ENCODE data around the gene DEDD2.
"Not testable (repeated sequence)": the region's sequence is repeated elsewhere in the genome, so short reads cannot be mapped to it uniquely, and the experiment has no call there.

DEDD2 gene

DNA sequence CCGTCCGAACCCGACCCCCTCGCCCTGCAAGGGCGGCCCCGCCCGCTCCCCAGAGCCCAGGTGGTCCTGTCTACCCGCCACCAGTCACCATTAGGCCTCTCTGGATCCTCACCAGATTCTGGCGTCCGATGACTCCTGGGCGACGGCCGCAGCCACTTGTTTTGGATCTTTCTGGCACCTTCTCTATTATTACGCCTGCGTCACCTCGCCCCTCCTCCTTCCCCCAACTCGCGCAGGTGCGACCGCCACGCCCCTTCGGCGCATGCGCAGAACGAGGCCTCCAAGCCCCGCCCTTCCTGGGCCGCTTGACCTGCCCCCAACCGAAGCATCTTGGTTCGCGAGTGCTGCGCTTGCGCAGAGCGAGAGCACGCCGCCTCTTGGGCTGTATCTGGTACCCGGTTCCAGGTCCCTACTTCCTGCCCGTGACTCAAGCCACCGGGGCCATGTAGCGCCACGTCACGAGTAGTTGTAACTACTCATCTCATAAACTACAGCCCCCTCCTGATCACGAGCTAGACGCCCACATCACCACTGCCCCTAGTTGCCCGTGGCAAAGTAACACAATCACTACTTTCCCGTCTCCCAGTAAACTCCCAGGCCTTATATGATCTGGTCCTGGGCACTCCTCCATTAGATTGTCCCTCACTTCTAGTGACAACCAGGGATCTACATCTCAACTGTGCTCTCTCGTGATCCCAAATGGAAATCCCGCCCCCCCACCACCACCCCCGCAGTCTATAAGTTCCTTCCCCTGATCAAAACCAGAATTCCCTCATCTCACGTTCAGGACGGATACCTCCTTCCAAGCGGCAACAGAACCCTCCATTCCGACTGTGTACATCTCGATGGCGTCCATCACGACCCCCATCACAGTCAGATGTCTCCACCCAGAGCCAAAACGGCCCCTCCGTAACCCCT, at the start of gene DEDD2:
Gene DEDD2, minus strand, starts transcription at position 158 of the 918 bp plus-strand sequence. CDS start 670 bp downstream, outside the sequence.
- DNase-seq, result peak; percentile 100

GRCh38 chr19:42266928-42267603, 49.6 kb upstream of the DEDD2 start:
- DNase-seq, result not testable (repeated sequence)

- DNase-seq, result not testable (repeated sequence)
Measured at GRCh38 chr19:42266105-42266504, 48.6 kb upstream of the DEDD2 start.

DNA sequence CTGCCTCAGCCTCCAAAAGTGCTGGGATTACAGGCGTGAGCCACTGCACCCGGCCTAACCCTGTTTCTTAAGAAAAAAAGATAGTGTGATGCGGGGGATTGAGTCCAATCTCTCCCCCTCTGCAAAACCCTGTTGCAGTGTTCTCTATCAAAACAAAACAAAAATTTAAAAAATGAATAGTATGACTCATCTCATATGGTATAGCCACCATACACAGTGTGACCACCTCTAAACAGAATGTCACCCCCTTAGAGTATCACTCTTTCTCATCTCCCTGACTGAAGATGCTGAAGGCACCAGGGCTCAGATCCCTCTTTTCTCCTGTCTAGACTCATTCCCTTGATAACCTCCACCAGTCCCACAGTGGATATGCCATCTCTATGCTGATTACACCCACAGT, 44.3 kb upstream of the DEDD2 start:
- DNase-seq, result no peak

GRCh38 chr19:42257842-42258241, 40.4 kb upstream of the DEDD2 start:
- DNase-seq, result not testable (repeated sequence)

DNA sequence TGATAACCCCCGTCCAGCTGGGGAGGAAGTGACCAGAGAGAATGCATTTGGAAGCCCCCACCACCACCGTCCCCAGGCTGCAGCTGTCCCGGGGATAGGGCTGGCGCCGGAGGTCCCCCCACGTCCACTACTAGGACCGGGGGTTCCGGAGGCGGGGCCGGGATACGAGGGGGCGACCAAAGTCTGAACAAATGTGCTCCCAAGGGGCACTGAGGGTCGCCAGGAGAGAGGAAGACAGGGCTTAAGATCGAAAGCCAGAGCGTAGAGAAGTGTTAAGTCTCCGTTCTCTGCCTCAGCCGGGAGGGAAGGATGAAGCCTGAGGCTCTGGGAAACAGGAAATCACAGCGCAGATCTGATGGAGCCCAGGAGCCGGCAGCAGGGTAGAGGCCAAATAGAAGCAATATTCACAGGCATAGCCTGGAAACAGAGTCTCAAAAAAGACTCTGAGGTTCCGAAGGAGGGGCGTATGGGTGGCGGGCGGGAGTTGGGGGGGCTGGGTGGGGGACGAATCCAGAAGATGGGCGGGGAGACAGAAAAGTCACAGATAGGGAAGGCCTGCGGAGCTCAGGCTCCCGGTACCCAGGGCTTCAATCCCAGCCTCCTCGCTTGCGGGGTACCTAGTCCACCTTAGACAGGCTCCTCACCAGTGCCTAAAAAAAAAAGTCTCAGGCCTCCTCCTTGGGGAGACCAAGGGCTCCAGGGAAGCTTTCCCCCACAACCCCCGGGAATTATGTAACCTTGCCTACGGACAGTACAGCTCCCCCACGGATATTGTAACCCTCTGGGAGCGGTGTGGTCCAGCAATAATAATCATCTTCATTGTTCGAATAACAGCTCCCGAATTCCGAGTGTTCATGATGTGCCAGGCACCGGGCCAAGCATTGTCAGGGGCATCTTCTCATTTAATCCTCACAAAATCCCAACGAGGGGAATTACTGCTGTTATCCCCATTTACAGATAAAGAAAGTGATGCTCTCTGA, 38.6 kb upstream of the DEDD2 start:
- no peak for DNase-seq

DNA sequence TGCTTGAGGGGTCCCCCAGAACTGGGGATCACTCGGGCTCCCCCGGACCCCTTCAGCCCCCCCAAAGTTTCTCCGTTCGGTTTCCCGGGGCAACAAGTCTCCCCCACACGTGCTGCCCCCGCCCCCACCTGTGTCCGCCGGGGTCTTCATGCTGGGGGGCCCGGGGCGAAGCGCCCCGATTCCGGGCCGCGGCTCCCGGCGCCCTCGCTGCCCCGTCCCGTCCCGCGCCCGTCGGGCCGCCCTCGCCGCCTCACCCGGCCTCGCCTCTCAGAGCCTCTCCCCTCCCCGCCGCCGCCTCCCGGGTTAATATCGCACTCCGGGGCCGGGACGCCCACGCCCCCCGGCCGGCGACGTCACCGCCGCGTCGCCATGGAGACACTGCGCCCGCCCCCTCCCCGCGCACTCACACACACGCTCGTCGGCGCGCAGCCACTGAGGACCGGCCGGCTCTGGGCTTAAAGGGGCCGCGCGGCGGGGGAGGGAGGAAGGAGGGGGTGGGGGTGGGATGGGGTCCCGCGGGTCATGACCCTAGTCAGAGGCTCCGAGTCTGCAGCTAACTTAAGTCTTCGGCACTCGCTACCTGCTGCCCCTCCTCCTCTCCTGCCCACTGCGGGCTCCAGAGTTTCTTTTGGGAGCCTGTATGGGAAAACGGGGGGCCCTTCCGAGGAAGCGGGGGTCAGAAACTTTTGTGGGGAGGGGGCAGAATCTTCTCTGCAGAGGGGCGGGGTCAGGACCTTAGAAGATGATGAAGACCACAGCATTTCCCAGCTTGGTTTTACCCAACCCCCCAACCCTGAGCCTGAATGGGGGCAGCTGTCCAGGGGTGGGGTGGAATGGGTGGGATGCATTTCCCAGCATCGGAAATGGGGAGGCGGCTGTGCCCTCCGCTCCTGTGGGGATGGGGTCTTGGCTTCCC, 37.6 kb upstream of the DEDD2 start, which contains the start of gene ERF:
Gene ERF, minus strand, starts transcription at position 279 of the 916 bp plus-strand sequence. Its CDS starts 129 bp downstream, at position 150.
- DNase-seq, result peak; percentile 96

GRCh38 chr19:42254089-42254849, 36.8 kb upstream of the DEDD2 start:
- peak; percentile 79 for DNase-seq

DNA sequence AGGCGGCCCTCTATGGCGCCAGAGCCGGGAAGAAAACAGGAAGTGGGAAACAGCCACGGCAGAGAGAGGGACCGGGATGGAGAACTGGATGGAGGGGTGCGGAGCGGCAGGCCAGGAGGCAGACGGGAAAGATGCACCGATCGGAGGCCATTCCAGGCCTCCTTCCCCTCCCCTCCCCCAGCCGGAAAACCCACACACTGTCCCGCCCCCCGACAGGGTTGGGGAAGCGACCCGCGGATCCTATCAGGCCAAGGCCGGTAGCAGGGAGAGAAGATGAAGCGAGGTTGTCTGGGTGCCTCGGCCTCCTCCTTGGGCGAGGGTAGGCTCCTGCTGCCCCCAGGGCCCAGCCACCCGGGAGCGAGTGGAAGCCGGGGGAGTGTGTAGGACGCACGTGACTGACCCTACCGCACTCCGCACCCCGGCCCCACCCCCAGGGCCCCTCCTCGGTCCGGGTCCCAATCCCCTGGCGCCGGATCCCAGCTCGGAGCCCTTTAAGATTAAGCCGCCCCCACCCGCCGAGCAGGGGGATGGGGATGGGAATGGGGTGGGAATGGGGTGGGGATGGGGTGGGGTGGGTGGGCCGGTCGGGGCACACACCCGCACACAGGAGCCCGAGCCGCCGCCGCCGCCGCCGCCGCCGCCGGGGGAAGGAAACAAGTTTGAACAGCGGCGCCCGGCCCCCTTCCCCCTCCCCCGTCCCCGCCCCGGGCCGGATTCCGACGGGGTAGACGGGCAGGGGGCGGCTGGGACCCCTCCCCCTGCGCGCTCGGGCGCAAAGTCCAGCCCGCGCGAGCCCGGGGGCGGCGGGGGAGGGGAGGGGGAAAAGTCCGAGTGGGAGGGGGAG, 36.0 kb upstream of the DEDD2 start:
- peak; percentile 64 for DNase-seq

DNA sequence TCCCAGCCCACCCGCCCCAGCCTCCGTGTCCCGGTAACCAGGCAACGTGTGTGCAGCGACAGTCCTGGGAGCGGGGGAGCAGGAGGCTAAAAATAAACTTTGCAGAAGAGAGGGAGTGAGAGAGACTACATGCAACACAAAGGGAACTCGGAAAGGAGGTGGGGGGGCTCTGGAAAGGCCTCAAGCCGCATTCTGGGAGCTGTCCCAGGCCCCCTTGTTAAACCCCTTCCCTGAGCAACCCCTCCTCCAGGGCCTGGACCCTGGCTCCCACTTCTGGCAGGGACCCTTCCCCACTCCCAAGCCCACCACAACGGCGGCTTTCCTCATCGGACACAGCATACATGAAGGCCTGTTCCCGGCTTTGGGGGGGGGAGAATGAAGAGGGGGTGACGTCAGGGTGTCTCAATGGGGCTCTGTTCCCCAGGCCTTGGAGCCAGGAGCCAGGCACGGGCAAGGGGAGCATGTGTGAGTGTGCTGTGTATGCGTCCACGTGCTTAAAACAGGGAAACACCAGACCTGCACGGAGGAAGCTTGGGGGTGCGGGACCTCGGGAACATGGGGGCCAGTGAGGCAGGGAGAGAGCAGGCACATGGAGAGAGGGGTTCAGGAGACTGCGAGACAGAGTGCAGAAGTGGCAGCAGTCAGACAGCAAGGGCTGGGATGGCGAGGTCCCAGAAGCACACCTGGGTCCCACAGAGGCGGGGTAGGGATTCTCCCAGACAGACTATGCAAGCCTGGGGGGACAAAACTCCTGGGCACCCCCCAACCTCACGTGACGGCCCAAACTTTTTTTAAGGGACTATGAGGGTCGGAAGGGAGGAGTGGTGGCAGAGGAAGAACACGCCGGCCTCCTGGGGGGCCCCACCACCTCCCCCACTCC, 35.1 kb upstream of the DEDD2 start:
- DNase-seq, result peak; percentile 33

DNA sequence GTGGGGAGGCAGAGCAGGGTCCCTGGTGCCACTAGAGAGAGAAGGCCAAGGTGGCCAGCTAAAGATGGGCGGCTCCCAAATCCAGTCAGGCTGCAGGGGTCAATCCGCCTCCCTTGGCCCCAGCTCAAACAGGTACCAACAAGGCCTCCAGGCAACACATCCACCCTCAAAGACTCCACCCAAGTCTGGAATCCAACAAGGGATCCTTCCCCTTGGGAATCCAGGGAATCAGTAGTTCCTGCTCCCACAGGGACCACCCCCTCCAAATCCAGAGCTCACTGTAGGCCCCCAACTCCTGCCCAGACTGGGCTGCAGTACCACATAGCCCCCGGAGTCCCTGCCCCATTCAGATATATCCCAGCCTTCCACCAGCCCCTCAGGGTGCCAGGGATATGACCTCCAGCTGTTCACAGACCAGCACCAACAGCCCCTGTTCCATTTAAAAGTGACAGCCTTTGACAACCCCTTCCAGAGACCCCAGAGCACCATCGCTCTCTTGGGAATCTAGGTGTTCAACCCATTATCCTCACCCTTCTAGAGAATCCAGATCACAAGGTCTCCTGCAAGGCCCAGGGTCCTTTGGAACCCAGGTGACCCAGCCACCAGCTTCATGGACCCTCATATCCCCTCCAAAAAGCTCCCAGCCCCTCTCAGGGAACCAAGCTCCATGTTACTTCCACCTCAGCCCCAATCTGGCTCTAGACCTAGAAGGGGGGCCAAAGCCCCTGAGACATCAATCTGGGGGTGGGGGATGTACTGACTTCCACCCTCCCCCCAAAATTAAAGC, 34.3 kb upstream of the DEDD2 start:
- DNase-seq, result no peak

- DNase-seq, result peak; percentile 29
Measured at GRCh38 chr19:42250666-42251531, 33.4 kb upstream of the DEDD2 start.

DNA sequence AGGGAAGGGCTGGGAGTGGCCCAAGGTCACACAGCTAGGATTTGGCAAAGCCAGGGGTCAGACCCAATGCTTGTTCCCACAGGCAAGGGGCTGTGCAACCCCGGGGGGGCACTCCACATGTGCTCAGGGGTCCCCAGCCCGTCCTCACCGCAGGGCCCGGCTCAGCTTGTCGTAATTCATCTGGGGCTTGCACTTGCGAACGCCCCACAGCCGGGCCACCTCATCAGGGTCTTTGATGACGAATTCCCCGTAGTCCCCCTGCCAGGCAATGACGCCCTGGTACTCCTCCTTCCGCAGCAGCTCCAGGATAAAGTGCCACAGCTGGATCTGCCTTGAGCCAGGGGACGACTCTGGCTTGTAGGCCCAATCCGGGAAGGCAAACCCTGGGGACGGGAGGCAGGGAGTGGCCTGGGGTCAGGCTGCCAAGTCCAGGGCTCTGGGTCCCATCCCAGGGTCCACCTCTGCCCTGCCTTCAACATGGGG, 32.7 kb upstream of the DEDD2 start:
- DNase-seq, result peak; percentile 18

DNA sequence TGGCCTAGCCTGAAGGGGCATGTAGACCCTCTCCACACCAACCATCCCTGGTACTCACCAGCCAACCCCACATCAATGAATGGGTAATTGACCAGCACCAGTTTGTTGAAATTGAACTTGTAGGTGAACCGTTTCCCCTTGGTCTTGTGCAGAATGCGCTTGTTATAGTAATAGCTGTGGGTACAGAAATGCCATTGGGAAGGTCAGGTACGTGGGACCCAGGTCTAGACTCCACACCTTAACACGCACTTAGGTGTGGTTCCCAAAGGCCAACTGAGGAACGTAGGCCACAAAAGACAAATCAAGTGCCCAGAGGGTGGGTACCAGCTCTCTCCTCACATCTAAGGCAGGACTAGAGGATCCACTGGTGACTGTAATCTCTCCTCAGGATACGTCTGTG, 32.3 kb upstream of the DEDD2 start:
- no peak for DNase-seq

DNA sequence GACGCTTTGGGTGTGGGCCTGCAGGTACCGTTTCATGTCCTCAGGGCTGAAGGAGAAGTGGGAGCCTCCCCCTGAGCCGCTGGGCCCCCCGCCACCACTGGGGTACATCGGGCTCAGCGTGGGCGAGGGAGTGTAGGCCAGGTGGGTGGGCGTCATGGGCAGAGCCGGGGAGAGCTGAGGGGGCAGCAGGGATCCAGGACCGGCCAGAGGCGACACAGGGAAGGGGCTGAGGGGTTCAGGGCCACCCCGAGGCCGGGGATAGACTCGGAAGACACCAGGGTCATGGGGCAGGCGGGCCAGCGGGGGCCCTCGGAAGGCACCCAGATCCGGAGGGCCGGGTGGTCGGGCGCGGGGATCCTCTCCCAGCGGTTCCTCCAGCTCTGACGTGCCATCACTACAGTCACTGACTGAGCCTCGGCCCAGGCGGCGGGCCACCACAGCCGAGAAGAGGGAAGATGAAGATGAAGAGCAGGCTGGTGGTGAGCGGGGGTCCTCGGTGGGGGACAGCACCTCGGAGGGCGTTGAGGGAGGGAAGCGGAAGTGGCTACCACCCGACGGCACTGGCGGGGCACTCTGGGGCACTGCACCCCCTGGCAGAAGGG, 31.8 kb upstream of the DEDD2 start:
- DNase-seq, result peak; percentile 40

Data from CD4-positive, alpha-beta T cell treated with Interleukin-10 for 1 hour (primary cell).